ENCODE data around the gene GOLGA6D. TPM values are rescaled to one million over a fixed set of nuclear protein-coding genes. Genes with fewer than 3 reads are reported as not detected.
"Not testable (repeated sequence)": the region's sequence is repeated elsewhere in the genome, so short reads cannot be mapped to it uniquely, and the experiment has no call there.

Gene GOLGA6D
- total RNA-seq, 1 donor from 2014 or later, result not detected

- DNase-seq (ENCODE audit: low read depth), result no peak
- TF ChIP-seq CTCF (conservative IDR thresholded peaks at IDR 0.05; ENCODE audit: low read depth, low read length), result peak; percentile 61
- H3K4me3 ChIP-seq (ENCODE audit: low read depth, low read length), result no peak overlapping the region
Observed at GRCh38 chr15:75307778-75308390, 25.2 kb downstream of the GOLGA6D start.

- no peak for DNase-seq (ENCODE audit: low read depth)
- TF ChIP-seq CTCF (conservative IDR thresholded peaks at IDR 0.05; ENCODE audit: low read depth, low read length), result no peak
- H3K4me3 ChIP-seq (ENCODE audit: low read depth, low read length), result no peak overlapping the region
Observed at GRCh38 chr15:75309711-75310110, 27.1 kb downstream of the GOLGA6D start.

- DNase-seq (ENCODE audit: low read depth), result not testable (repeated sequence)
Observed at GRCh38 chr15:75312548-75312947, 29.9 kb downstream of the GOLGA6D start.

GRCh38 chr15:75313116-75313845, 30.6 kb downstream of the GOLGA6D start:
- no peak for TF ChIP-seq CTCF (conservative IDR thresholded peaks at IDR 0.05; ENCODE audit: low read depth, low read length)
- DNase-seq (ENCODE audit: low read depth), result no peak
- no peak overlapping the region for H3K4me3 ChIP-seq (ENCODE audit: low read depth, low read length)

More at GRCh38 chr15:75312548-75312947, 29.9 kb downstream of the GOLGA6D start:
- not testable (repeated sequence) for H3K4me3 ChIP-seq (ENCODE audit: low read depth, low read length)

GRCh38 chr15:75314552-75315290, 32.1 kb downstream of the GOLGA6D start:
- H3K4me3 ChIP-seq (ENCODE audit: low read depth, low read length), result no peak overlapping the region
- no peak for TF ChIP-seq CTCF (conservative IDR thresholded peaks at IDR 0.05; ENCODE audit: low read depth, low read length)
- no peak for DNase-seq (ENCODE audit: low read depth)

- DNase-seq (ENCODE audit: low read depth); H3K4me3 ChIP-seq (ENCODE audit: low read depth, low read length): not testable (repeated sequence)
Observed at GRCh38 chr15:75319231-75319897, 36.7 kb downstream of the GOLGA6D start.

GRCh38 chr15:75321711-75322110, 39.1 kb downstream of the GOLGA6D start:
- no peak overlapping the region for H3K4me3 ChIP-seq (ENCODE audit: low read depth, low read length)
- DNase-seq (ENCODE audit: low read depth), result no peak
- no peak for TF ChIP-seq CTCF (conservative IDR thresholded peaks at IDR 0.05; ENCODE audit: low read depth, low read length)
